ENCODE measurements around the gene GRM4.

GRM4 gene

DNA sequence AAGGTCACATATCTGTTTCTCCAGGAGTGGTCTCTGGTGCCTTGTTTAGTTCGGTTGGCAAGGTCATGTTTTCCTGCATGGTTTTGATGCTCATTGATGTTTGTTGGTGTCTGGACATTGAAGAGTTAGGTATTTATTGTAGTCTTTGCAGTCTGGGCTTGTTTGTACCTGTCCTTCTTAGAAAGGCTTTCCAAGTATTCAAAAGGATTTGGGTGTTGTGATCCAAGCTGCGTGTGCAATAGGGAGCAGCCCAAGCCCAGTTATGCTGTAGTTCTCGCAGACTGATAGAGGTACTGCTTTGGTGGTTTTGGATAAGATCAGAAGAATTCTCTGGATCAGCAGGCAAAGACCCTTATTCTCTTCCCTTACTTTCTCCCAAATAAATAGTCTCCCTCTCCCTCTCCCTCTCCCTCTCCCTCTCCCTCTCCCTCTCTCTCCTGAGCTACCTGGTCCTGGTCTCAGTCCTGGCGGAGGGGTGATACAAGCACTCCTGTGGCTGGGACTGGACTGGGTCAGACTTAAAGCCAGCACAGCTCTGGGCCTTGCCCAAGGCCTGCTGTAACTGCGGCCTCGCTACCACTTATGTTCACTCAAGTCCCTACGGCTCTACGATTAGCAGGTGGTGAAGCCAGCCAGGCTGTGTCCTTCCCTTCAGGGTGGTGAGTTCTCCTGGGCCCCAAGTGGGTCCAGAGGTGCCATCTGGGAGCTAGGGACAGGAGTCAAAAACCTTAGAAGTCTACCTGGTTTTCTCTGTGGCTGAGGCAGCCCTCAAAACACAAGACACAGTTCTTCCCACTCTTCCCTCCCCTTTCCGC is 27.3 kb upstream of the GRM4 start:
- Mint-ChIP-seq H3K36me3 (ENCODE audit: low read depth) (no peaks in the 10 kb centered on the region), H3K4me1 (ENCODE audit: low read depth) (no peaks in the 10 kb centered on the region), H3K27me3 (no peaks in the 10 kb centered on the region), H3K9me3 (no peaks in the 10 kb centered on the region), H3K4me3 (no peak overlapping the region), H3K27ac (no peak overlapping the region)

DNA sequence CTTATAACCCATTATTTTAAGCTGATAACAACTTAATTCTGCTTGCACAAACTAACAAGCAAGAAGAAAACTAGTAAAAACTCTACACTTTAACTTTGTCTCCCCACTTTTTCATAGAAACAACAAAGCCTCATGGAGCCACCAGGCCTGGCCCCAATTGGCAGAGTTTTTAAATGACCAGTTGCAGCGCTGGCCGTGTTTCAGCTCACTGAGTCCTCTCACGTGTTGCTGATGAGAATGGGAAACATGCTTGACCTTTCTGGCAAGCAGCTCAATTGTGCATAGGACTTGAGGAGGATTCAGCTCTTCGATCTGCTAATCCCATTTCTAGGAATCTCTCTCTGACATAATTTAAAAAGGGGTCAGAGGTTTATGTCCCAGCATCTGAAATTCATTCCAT is 24.5 kb upstream of the GRM4 start:
- Mint-ChIP-seq H3K4me3 (no peak overlapping the region), H3K36me3 (ENCODE audit: low read depth) (no peaks in the 10 kb centered on the region), H3K27ac (no peak overlapping the region), H3K27me3 (no peaks in the 10 kb centered on the region), H3K9me3 (no peaks in the 10 kb centered on the region), H3K4me1 (ENCODE audit: low read depth) (no peaks in the 10 kb centered on the region)

DNA sequence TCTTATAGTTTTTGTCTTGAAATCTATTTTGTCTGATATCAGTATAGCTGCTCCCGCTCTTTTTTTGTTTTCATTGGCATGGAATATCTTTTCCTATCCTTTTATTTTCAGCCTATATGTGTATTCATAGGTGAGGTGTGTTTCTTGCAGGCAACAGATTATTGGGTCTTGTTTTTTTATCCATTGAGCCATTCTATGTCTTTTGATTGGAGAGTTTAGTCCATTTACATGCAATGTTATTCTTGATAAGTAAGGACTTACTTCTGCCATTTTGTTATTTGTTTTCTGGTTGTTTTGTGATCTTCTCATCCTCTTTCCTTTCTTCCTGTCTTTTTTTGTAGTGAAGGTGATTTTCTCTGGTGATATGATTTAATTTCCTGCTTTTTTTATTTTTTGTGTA is 24.0 kb upstream of the GRM4 start:
- Mint-ChIP-seq H3K36me3 (ENCODE audit: low read depth) (no peaks in the 10 kb centered on the region), H3K4me3 (no peak overlapping the region), H3K27me3 (no peaks in the 10 kb centered on the region), H3K4me1 (ENCODE audit: low read depth) (no peaks in the 10 kb centered on the region), H3K9me3 (no peaks in the 10 kb centered on the region), H3K27ac (no peak overlapping the region)

DNA sequence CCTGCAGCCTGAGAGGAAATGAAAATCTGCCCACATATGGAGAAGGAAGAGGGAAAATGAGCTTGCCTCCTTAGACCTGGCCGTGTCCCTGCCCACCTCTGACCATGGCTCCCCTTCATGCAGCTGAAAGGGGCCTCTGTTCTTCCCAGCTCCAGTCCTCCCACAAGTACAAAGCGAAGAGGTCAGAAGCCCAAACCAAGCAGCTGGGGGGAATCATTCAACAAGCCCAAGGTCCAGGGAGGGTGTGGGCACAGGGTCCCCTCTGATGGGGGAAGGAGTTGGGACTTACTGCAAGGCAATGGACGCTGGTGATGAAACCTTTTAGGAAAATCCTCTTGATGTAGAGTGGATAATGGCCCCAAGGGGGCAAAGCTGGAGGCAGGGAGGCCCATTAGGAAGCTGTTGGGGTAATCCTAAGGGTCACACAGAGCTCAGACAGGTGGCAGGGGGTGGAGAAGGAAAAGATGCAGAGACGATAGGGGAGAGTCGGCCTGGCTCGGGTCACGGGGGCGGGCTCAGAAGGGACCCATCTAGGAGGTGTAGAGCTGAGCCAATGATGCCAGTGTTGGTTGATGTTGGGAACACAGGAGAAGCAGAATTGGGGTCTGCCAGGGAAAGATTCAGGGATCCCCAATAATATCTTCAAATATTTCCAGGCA is 16.1 kb upstream of the GRM4 start:
- Mint-ChIP-seq H3K36me3 (ENCODE audit: low read depth) (no peaks in the 10 kb centered on the region), H3K4me3 (no peak overlapping the region), H3K4me1 (ENCODE audit: low read depth) (no peaks in the 10 kb centered on the region), H3K27me3 (no peaks in the 10 kb centered on the region), H3K9me3 (no peaks in the 10 kb centered on the region), H3K27ac (no peak overlapping the region)

DNA sequence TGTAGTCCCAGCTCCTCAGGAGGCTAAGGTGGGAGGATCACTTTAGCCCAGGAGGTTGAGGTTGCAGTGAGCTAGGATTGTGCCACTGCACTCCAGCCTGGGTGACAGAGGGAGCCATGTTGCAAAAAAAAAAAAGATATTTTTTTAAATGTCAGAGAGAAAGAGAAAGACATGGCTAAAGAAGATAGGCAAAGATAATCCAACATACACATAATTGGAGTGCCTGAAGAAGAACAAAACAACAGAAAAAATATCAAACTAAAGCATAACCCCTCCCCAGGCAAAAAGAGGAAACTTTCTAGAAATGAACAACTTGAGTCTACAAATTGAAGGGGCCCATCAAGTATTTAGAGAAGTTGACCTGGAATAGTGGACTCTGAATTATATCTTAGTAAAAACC is 14.0 kb upstream of the GRM4 start:
- Mint-ChIP-seq H3K27me3 (peaks cover 5% of the 10 kb centered on the region), H3K4me3 (no peak overlapping the region), H3K4me1 (ENCODE audit: low read depth) (no peaks in the 10 kb centered on the region), H3K27ac (no peak overlapping the region), H3K9me3 (no peaks in the 10 kb centered on the region), H3K36me3 (ENCODE audit: low read depth) (no peaks in the 10 kb centered on the region)

DNA sequence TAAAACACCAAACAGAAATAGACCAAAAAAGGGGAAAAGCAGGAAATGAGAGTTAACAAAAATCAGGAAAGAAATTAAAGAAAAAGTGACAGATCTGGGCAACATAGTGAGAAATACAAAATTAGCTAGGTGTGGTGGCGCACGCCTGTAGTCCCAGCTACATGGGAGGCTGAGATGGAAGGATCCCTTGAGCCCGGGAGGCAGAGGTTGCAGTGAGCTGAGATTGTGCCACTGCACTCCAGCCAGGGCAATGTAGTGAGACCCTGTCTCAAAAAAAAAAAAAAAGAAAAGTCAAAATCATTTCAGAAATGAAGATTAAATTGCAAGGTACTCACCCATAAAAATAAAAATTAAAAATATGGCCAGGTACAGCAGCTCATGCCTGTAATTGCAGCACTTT is 13.0 kb upstream of the GRM4 start:
- no peak overlapping the region for H3K4me3 Mint-ChIP-seq
- H3K36me3 Mint-ChIP-seq (ENCODE audit: low read depth) = no peaks in the 10 kb centered on the region
- H3K4me1 Mint-ChIP-seq (ENCODE audit: low read depth) = peaks cover 5% of the 10 kb centered on the region
- no peaks in the 10 kb centered on the region for H3K9me3 Mint-ChIP-seq
- H3K27ac Mint-ChIP-seq = no peak overlapping the region
- H3K27me3 Mint-ChIP-seq = peaks cover 12% of the 10 kb centered on the region

DNA sequence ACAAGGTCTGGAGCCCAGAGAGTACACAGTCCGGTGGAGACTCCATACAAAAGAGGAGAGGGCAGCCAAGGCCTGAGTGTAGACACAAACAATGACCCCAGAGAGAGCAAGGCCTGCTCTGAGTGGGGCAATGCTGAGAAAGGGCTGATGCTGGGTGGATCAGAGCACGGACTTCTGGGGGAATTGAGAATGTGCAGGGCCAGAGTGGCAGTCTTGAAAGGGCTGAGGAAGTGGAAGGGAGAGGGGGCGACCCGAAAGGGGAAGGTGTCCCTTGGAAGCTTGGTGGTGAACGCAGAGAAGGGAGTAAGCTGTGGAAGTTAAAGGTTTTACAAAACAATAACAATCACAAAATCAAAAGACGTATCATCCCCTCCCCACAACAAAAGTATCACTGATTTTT is 12.0 kb upstream of the GRM4 start:
- Mint-ChIP-seq H3K27ac (no peak overlapping the region), H3K27me3 (peaks cover 22% of the 10 kb centered on the region), H3K4me1 (ENCODE audit: low read depth) (peaks cover 5% of the 10 kb centered on the region), H3K9me3 (no peaks in the 10 kb centered on the region), H3K36me3 (ENCODE audit: low read depth) (no peaks in the 10 kb centered on the region), H3K4me3 (no peak overlapping the region)

DNA sequence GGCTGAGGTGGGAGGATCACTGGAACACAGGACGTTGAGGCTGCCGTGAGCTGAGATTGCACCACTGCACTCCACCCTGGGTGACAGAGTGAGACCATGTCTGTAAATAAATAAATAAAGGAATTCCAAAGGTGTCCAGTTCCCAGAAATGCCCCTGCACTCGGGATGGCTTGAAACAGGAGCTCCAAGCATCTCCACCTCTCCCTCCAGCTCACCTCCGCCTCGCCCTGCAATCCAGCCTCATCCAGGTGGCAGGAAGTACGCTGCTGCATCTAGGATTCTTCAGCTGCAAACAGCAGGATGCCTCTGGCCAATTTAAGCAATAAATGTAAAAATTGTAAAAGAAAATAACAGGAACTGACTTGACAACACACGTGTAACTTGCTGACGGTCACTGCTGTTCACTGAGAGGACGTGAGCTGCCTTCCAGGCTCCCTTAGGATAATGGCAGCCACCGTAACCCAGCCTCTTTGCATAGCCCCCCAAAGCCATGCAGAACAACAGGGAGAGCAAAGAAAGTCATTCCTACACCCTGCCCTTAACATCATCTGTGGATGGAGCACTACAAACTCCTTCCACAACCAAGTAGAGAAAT is 11.4 kb upstream of the GRM4 start:
- H3K4me1 Mint-ChIP-seq (ENCODE audit: low read depth) = peaks cover 5% of the 10 kb centered on the region
- H3K9me3 Mint-ChIP-seq = no peaks in the 10 kb centered on the region
- H3K4me3 Mint-ChIP-seq = no peak overlapping the region
- no peaks in the 10 kb centered on the region for H3K36me3 Mint-ChIP-seq (ENCODE audit: low read depth)
- H3K27ac Mint-ChIP-seq = no peak overlapping the region
- peaks cover 26% of the 10 kb centered on the region for H3K27me3 Mint-ChIP-seq

DNA sequence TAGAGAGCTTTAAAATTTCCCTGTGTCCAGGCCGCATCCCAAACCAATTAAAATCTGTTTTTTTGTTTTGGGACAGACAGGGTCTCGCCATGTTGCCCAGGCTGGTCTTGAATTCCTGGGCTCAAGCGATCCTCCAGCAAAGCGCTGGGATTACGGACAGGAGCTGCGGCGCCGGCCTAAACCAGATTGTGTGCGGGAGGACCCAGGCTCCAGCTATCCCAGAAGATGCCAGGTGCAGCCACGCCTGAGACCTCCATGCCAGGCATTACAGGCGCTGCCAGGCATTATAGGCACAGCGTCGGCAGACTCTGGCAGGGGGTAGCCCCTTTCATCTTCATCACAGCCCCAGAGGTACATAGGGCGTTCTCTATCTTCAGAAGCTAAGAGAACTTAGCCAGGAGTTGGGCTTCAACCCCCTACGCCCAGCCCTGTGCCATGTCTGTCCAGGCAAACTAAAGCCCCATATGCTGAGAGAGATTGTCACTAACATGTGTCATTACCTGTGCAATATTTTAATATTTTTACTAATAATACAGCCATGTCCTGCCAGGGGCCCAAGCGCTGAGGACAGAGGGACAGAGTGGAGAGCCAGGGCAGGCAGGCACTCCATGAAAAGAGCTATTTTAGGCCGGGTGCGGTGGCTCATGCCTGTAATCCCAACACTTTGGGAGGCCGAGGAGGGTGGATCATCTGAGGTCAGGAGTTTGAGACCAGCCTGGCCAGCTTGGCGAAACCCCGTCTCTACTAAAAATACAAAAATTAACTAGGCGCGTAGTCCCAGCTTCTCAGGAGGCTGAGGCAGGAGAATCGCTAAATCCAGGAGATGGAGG is 9.8 kb upstream of the GRM4 start:
- Mint-ChIP-seq H3K36me3 (ENCODE audit: low read depth) (no peaks in the 10 kb centered on the region), H3K4me3 (no peak overlapping the region), H3K9me3 (no peaks in the 10 kb centered on the region), H3K27me3 (peaks cover 41% of the 10 kb centered on the region), H3K27ac (no peak overlapping the region), H3K4me1 (ENCODE audit: low read depth) (peaks cover 5% of the 10 kb centered on the region)

DNA sequence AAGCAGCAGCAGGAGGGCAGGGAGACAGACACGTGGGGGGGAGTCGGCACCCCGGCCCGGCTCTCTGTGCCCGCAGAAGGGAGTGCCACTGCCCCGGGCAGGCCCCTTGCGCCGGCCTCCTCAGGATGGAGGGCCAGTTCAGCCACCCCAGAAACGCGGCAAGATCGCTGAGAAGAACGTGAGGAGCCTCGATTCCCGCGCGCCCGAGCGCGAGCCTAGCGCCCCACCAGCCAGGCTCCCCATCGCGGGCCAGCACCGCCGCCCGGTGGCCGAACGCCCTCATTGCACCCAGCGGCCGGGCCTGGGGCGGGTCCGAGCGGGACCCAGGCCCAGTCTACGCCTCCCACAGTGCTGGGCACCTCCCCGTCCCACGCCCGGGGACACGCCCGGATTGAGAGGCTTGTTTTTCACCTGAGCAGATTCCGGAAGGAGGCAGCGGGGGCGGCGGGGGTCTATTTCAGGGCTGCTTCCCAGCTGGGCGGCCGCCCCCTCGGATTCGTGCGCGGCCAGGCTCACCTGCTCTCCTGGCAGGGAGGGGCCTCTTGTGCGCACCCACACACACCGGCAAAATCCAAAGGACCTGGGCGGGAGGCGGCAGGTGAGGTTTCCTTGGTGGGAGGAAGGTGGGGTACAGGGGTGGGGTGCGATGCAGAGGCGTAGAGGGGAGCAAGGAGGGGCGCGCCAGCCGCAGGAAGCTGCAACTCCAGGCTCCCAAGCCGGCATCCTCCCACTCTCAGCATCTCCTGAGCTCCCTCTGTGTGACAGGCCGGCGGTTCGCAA is 9.0 kb upstream of the GRM4 start:
- H3K27ac Mint-ChIP-seq = no peak overlapping the region
- H3K36me3 Mint-ChIP-seq (ENCODE audit: low read depth) = no peaks in the 10 kb centered on the region
- peaks cover 5% of the 10 kb centered on the region for H3K4me1 Mint-ChIP-seq (ENCODE audit: low read depth)
- H3K4me3 Mint-ChIP-seq = peak overlapping the region; percentile 23
- H3K27me3 Mint-ChIP-seq = peaks cover 49% of the 10 kb centered on the region
- H3K9me3 Mint-ChIP-seq = no peaks in the 10 kb centered on the region

DNA sequence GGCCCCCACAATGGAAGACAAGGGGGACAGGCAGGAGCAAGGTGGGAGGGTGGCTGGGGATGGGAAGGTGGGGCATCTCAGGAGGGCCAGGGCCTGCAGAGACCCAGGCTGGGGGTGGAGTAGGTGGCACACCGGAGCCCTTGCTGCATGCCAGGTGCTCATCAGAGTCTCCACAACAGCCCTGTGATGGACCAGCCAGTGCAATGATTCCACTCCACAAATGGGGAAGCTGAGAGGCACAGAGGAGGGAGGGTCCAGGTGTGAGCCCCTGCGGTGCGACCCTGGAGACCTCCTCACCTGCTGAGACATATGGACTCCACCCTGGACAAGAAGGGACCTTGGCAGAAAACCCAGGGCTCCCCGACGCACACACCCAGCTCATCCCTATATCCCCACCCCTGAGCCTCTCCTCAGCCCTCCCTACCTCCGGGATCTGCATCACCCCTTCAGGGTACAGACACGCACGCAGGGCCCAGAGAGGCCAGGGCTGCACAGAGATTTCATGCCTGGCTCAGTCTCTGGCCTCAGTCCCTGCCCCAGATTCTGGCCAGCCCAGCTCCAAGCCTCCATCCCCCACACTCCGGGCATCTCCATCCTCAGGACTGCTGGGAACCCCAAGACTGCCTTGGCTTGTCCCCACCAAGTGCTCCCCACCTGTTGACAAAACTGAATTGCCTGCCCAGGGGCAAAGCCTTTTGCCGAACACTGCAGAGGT is 7.1 kb upstream of the GRM4 start:
- Mint-ChIP-seq H3K9me3 (no peaks in the 10 kb centered on the region), H3K27me3 (peaks cover 60% of the 10 kb centered on the region)

DNA sequence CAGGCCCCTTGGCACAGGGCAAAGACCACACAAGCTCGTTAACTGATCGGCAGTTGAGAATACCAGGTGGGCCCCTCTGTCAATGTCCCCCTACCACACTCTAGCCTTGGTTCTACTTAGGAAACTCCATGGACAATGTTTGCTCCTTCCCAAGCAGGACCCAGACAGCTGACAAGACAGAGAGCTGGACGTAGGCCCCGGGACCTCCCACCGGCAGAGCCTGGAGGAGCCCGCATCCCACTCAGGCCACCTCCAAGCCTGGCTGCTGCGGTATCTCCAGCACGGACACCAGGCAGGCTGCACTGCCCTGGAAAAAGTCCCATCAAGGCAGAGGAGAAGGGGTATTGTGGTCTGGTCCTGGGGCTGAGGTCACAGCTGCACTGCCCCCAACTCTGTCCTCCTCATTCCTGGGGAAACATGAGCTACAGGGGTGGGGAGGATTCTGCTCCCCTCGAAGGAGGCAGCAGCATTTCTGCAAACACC is 6.2 kb upstream of the GRM4 start:
- Mint-ChIP-seq H3K9me3 (no peaks in the 10 kb centered on the region), H3K27me3 (peaks cover 63% of the 10 kb centered on the region), H3K4me1 (ENCODE audit: low read depth) (peaks cover 5% of the 10 kb centered on the region), H3K36me3 (ENCODE audit: low read depth) (no peaks in the 10 kb centered on the region), H3K27ac (no peak overlapping the region), H3K4me3 (no peak overlapping the region)

More for the DNA sequence above, 7.1 kb upstream of the GRM4 start:
- no peak overlapping the region for H3K4me3 Mint-ChIP-seq
- no peaks in the 10 kb centered on the region for H3K36me3 Mint-ChIP-seq (ENCODE audit: low read depth)
- peaks cover 5% of the 10 kb centered on the region for H3K4me1 Mint-ChIP-seq (ENCODE audit: low read depth)
- H3K27ac Mint-ChIP-seq = no peak overlapping the region

DNA sequence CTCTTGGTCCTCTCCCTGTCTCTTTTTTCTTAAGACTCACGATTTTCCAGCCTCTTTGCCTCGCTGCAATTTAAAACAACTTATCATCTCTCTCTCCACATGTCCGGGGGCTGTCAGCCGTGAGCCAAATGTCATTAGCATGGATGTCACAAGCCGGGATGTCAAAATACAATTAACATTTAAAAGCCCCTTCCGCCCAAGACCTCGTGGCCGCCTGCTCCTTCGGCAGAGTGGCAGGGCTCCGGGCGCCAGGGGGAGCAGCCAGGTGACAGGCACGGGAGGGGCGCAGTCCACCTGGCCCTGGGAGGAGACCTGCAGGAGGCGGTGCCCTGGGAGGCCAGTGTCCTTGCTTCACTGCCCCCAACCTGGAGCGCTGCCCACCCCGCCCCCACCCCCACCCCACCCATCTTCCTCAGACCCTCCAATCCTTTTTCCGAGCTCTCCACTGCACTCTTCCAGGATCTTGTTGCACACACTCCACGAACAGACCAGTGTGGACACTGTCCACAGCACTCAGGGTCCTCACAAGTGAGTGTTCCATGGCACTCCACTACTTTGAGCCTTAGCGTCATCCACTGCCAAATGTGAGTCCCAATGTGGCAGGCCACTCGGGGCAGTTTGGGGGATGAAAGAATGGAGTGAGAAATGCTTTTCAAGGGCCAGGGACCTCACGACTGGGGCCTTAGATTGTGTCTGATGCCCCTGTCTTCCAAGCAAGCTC is 5.6 kb upstream of the GRM4 start:
- no peak overlapping the region for H3K27ac Mint-ChIP-seq
- no peak overlapping the region for H3K4me3 Mint-ChIP-seq
- H3K27me3 Mint-ChIP-seq = peaks cover 64% of the 10 kb centered on the region
- peaks cover 5% of the 10 kb centered on the region for H3K4me1 Mint-ChIP-seq (ENCODE audit: low read depth)
- H3K36me3 Mint-ChIP-seq (ENCODE audit: low read depth) = no peaks in the 10 kb centered on the region
- no peaks in the 10 kb centered on the region for H3K9me3 Mint-ChIP-seq

All from stimulated activated naive CD8-positive, alpha-beta T cell treated with anti-CD3 and anti-CD28 coated beads, Interleukin-15, Interleukin-2, amounts not matched to agents 100 ng/mL and 50 ng/mL, for 24 hours (primary cell).